Calu3 (cell line): Measurements from ENCODE around the gene ITPR2. TPM values are rescaled to one million over a fixed set of nuclear protein-coding genes. Genes with fewer than 3 reads are reported as not detected.

Experiments
- BruUV-seq: library from RNA; stranded (reverse); fragments of 400-500 nt; replicated peaks from 2 replicates; lab custom pipeline; 2021; lab: Mats Ljungman, UMichigan
- CTCF ChIA-PET: fragments of 300-600 bp; sonication (Branson Sonifier 250); formaldehyde crosslinking; loops from one replicate; lab custom pipeline; 2022; ENCODE audit warnings: antibody characterized with exemption; lab: Charles Lee
- DNase-seq: peaks from one replicate; pipeline ENCODE4 v3.0.0; 2022
- H3K27ac Mint-ChIP-seq: one replicate; pipeline ENCODE4 v1.8.0; 2022; ENCODE audit warnings: mixed read lengths; ENCODE audit not compliant: unreplicated experiment
- H3K27me3 Mint-ChIP-seq: one replicate; pipeline ENCODE4 v1.8.0; 2022; ENCODE audit warnings: mixed read lengths; ENCODE audit not compliant: unreplicated experiment
- H3K36me3 Mint-ChIP-seq: one replicate; pipeline ENCODE4 v1.8.0; 2022; ENCODE audit warnings: mild to moderate bottlenecking, moderate library complexity, mixed read lengths; ENCODE audit not compliant: insufficient read depth, unreplicated experiment
- H3K4me1 Mint-ChIP-seq: one replicate; pipeline ENCODE4 v1.8.0; 2022; ENCODE audit warnings: mild to moderate bottlenecking, low read depth, mixed read lengths; ENCODE audit not compliant: unreplicated experiment
- H3K4me3 Mint-ChIP-seq: one replicate; pipeline ENCODE4 v1.8.0; 2022; ENCODE audit warnings: mild to moderate bottlenecking, low read depth, moderate library complexity, mixed read lengths; ENCODE audit not compliant: unreplicated experiment
- H3K9me3 Mint-ChIP-seq: one replicate; pipeline ENCODE4 v1.8.0; 2022; ENCODE audit warnings: low read depth, mixed read lengths; ENCODE audit not compliant: unreplicated experiment
- intact Hi-C: fragments of 100-400 bp; cut with micrococcal nuclease; formaldehyde crosslinking; loops from one replicate; pipeline ENCODE4 v1.10.0; 2022; ENCODE audit not compliant: unreplicated experiment
- total RNA-seq: library from RNA; stranded (reverse); gene quantifications from 2 replicates; pipeline ENCODE4 v1.2.3, GENCODE V29; 2022
- TF ChIP-seq, protein P1 (sequence below): fragments of 200-600 bp; IDR thresholded peaks from one replicate; pipeline ENCODE4 v1.8.0; 2022; ENCODE audit warnings: antibody characterized with exemption; ENCODE audit not compliant: unreplicated experiment

ITPR2 gene
- total RNA-seq, 1 experiment from 2014 or later = 2.5 TPM

DNA sequence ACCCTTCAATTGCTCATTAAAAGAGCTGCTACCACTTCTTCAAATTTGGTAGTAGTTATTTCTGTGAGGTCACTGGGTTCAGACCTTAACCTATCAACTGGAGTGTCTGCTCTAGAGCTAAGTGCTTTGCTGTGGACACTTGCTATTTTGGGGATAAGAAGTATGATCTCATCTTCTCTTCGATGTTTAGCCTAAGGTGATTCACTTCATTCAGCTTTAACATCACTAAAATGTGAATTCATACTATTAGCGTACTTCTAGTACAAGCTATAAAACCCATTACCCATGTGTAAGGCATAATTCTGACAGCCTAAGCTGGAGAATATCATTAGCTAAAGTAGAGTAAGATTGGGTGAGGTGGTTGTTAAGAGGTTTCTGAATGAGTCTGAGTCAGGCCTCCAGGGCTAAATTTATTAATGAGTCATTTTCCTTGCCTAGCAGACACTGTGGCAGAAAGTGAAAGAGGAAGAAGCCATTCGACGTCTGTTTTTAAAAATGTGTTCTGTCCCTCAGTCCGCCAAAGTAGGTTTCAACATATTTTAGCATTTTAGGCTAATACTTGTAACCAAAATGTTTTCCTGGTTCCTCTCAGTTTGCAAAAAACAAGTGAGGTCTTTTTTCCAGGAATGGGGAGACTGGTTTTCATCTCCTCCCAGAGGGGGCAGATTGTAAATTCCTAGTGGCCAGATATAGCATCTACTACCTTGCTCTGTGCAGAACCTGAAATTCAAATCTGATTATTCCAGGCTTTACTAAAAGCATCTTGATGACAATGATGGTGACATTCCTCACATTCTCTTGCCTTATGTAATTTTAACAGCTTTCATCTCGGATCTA lies 534.0 kb downstream of the ITPR2 start:
- peak; percentile 32 for DNase-seq
- no TSS peak for BruUV-seq
- intact Hi-C loops = no loop called here

DNA sequence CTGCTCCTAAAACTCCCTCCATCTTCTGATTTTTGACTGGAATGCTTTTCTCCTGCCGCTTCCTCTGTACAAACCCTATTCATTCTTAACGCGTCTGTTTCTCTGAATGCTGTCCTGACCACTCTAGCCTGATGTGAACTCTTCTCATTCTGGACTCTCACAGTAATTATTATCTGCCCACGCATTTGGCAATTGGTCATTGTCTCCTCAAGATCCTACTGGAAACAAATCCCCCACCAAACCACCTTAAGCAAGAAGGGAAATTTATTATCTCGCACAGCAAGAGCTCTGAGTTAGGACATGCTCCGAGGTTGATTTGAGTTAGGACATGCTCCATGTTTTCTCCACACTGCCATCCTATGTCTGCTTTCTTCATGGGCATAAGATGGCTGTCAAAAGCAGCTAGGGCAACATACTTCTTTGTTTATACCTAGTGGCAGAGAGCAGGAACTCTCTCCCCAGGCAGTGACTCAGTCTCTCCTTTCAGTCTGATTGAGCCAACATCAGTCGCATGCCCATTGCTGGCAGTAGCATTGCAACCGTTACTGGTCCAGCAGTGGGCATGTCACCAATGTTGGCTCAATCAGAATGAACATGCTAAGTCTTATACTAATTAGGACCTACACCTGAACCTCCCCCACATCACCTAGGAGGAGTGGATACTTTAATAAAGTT lies 535.5 kb downstream of the ITPR2 start:
- Mint-ChIP-seq H3K9me3 (no peaks in the 10 kb centered on the region), H3K27ac (no peak overlapping the region), H3K4me3 (no peak overlapping the region), H3K27me3 (no peaks in the 10 kb centered on the region), H3K4me1 (peaks cover 18% of the 10 kb centered on the region), H3K36me3 (no peaks in the 10 kb centered on the region)
- DNase-seq = no peak
- intact Hi-C loops = no loop called here
- TF ChIP-seq, protein P1, sequence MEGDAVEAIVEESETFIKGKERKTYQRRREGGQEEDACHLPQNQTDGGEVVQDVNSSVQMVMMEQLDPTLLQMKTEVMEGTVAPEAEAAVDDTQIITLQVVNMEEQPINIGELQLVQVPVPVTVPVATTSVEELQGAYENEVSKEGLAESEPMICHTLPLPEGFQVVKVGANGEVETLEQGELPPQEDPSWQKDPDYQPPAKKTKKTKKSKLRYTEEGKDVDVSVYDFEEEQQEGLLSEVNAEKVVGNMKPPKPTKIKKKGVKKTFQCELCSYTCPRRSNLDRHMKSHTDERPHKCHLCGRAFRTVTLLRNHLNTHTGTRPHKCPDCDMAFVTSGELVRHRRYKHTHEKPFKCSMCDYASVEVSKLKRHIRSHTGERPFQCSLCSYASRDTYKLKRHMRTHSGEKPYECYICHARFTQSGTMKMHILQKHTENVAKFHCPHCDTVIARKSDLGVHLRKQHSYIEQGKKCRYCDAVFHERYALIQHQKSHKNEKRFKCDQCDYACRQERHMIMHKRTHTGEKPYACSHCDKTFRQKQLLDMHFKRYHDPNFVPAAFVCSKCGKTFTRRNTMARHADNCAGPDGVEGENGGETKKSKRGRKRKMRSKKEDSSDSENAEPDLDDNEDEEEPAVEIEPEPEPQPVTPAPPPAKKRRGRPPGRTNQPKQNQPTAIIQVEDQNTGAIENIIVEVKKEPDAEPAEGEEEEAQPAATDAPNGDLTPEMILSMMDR = no peak
- CTCF ChIA-PET = interaction anchor here (1.1 to 1.3 kb wide), 2 partner anchors 9 to 21 kb away, joined by 3 to 4 read pairs; no protein-coding TSS in a partner anchor
- no TSS peak for BruUV-seq

More for the DNA sequence above, 534.0 kb downstream of the ITPR2 start:
- Mint-ChIP-seq H3K4me1 (peaks cover 18% of the 10 kb centered on the region), H3K4me3 (peak overlapping the region; percentile 14), H3K9me3 (no peaks in the 10 kb centered on the region), H3K27me3 (no peaks in the 10 kb centered on the region), H3K27ac (peak overlapping the region; percentile 7), H3K36me3 (no peaks in the 10 kb centered on the region)
- TF ChIP-seq, protein P1 = peak; percentile 12
- CTCF ChIA-PET = interaction anchor here (0.5 to 1.3 kb wide), 6 partner anchors 11 to 174 kb away, joined by 3 to 5 read pairs (median 3); partner anchors contain the start of gene BHLHE41

DNA sequence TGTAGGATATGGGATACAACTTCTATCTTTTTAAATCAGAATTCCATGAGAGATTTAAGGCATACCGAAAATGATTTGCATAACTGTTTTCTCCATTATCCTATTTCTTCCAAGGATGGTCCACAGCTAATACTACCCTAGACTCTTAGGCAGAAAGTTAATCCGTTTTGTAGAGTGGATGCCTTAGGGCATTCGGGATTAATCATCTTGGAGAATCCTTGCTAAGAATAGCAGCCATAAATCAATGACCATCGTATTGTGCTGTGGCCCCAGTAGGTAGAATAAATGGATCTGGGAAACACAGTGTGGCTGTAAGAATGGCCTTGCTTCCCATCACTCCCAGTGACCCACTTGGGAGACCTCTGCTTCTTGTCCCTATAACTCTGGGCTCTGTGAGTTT lies 538.0 kb downstream of the ITPR2 start:
- Mint-ChIP-seq H3K4me1 (peaks cover 9% of the 10 kb centered on the region), H3K9me3 (no peaks in the 10 kb centered on the region), H3K27ac (no peak overlapping the region), H3K36me3 (no peaks in the 10 kb centered on the region), H3K4me3 (no peak overlapping the region), H3K27me3 (no peaks in the 10 kb centered on the region)
- intact Hi-C loops = no loop called here
- BruUV-seq = no TSS peak
- no peak for DNase-seq
- CTCF ChIA-PET = no interaction called here
- TF ChIP-seq, protein P1 = no peak

DNA sequence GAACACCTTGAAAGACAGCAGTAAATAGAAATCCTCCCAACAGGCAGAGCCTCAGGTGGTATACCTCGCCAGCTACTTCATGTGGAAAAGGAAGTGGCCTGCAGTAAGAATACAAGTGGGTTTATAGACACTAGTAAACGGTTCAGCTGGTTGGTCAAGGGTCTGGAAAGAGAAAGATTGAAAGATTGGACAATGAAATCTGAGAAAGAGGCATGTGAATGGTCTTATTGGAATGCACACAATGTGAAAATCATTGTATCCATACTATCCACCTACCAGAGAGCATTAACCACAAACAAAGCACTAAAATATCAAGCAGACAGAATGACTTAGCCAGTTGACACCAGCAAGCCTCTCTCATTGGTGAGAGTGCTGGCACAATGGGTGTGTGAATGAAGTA lies 539.4 kb downstream of the ITPR2 start:
- no peak for DNase-seq
- no TSS peak for BruUV-seq
- TF ChIP-seq, protein P1 = no peak
- CTCF ChIA-PET = interaction anchor here (0.6 kb wide), 1 partner anchor 9 kb away, joined by 3 read pairs; no protein-coding TSS in a partner anchor
- Mint-ChIP-seq H3K9me3 (no peaks in the 10 kb centered on the region), H3K36me3 (no peaks in the 10 kb centered on the region), H3K27ac (no peak overlapping the region), H3K4me1 (peaks cover under 1% of the 10 kb centered on the region), H3K27me3 (no peaks in the 10 kb centered on the region), H3K4me3 (no peak overlapping the region)
- intact Hi-C loops = no loop called here
